Endothelial cell of umbilical vein (primary cell): ENCODE results near the gene WDR27. TPM values are rescaled to one million over a fixed set of nuclear protein-coding genes. Genes with fewer than 3 reads are reported as not detected.

Experiments
- BruUV-seq: library from RNA; stranded (reverse); fragments of 400-500 nt; replicated peaks from 2 replicates; lab custom pipeline; 2021; lab: Mats Ljungman, UMichigan
- CTCF ChIA-PET: fragments of 300-600, 350-600 bp; sonication (Branson Sonifier 250); formaldehyde crosslinking; loops from one replicate; lab custom pipeline; 2021; ENCODE audit warnings: antibody characterized with exemption, inconsistent platforms; lab: Charles Lee
- POLR2A ChIA-PET: fragments of 300-600, 350-600 bp; sonication (Branson Sonifier 250); formaldehyde crosslinking; loops from one replicate; lab custom pipeline; 2021; ENCODE audit warnings: antibody characterized with exemption, inconsistent platforms; lab: Charles Lee
- DNase-seq: peaks from one replicate; pipeline ENCODE4 v3.0.0-alpha.2; 2011; ENCODE audit warnings: low read depth, low spot score
- FAIRE-seq: peaks from 2 replicates; lab custom pipeline; 2011; peaks lifted over from hg19 to GRCh38; lab: Jason Lieb, UNC
- H2AFZ ChIP-seq: 2 replicates; pipeline ENCODE4 v1.6.0; 2012; ENCODE audit warnings: low read depth, low read length, control low read depth, inconsistent platforms
- H3K27ac ChIP-seq: 2 replicates; pipeline ENCODE4 v1.5.1; 2011; ENCODE audit warnings: low read depth, mild to moderate bottlenecking, control low read depth, low read length, moderate library complexity; ENCODE audit not compliant: insufficient read depth
- H3K27me3 ChIP-seq, 2 experiments: 2 replicates each; pipeline versions ENCODE4 v1.6.0 to v1.6.1; 2011; ENCODE audit warnings: low read length in 2 of 2, mixed read lengths in 1 of 2; ENCODE audit not compliant: control insufficient read depth in 2 of 2, insufficient read depth in 2 of 2
- H3K36me3 ChIP-seq, 2 experiments: 2 replicates in 1 of 2; 3 replicates in 1 of 2; pipeline ENCODE4 v1.5.1; 2011; ENCODE audit warnings: low read length in 2 of 2, mild to moderate bottlenecking in 1 of 2, moderate library complexity in 1 of 2; ENCODE audit not compliant: control insufficient read depth in 2 of 2, insufficient read depth in 2 of 2; ENCODE audit errors: extremely low read depth in 1 of 2
- H3K4me1 ChIP-seq: 3 replicates; pipeline ENCODE4 v1.5.1; 2011; ENCODE audit warnings: mild to moderate bottlenecking, low read length; ENCODE audit not compliant: control insufficient read depth, insufficient read depth; ENCODE audit errors: extremely low read depth
- H3K4me2 ChIP-seq: 2 replicates; pipeline ENCODE4 v1.6.1; 2011; ENCODE audit warnings: low read length, control low read depth, mixed read lengths; ENCODE audit not compliant: insufficient read depth
- H3K4me3 ChIP-seq, 3 experiments: fragments of 200-600 bp in 1 of 3; sonication (generic), shearing (Covaris generic) in 1 of 3; replicated peaks in 1 of 3; 2 replicates each; pipeline ENCODE4 v1.5.1; 2011 to 2016; ENCODE audit warnings: control low read depth in 3 of 3, low read length in 3 of 3, mild to moderate bottlenecking in 2 of 3, inconsistent platforms in 1 of 3, low read depth in 1 of 3, moderate library complexity in 1 of 3; ENCODE audit not compliant: insufficient read depth in 1 of 3
- H3K79me2 ChIP-seq: 2 replicates; pipeline ENCODE4 v1.6.0; 2012; ENCODE audit warnings: low read length, inconsistent platforms; ENCODE audit not compliant: control insufficient read depth, insufficient read depth
- H3K9ac ChIP-seq: replicated peaks from 2 replicates; pipeline ENCODE3; 2011; ENCODE audit warnings: low read length, control low read depth; ENCODE audit not compliant: insufficient read depth; ENCODE audit errors: extremely low read depth
- H3K9me1 ChIP-seq: replicated peaks from 3 replicates; pipeline ENCODE4 v1.6.0; 2011; ENCODE audit warnings: mild to moderate bottlenecking, low read length; ENCODE audit not compliant: control insufficient read depth, insufficient read depth; ENCODE audit errors: extremely low read depth
- H3K9me3 ChIP-seq: replicated peaks from 2 replicates; pipeline ENCODE4 v1.5.1; 2012; ENCODE audit warnings: low read length, inconsistent platforms; ENCODE audit not compliant: control insufficient read depth, insufficient read depth
- H4K20me1 ChIP-seq: replicated peaks from 2 replicates; pipeline ENCODE3; 2011; ENCODE audit warnings: mild to moderate bottlenecking, low read length; ENCODE audit not compliant: control insufficient read depth, insufficient read depth; ENCODE audit errors: extremely low read depth
- CTCF ChIP-seq, 2 donors: IDR thresholded peaks; 1 replicate in 1 of 2; 2 replicates in 1 of 2; pipeline ENCODE4 v1.5.1; 2011; ENCODE audit warnings: low read length in 2 of 2, mild to moderate bottlenecking in 2 of 2, moderate library complexity in 2 of 2, control low read depth in 1 of 2, inconsistent platforms in 1 of 2, low read depth in 1 of 2; ENCODE audit not compliant: insufficient read depth in 1 of 2; ENCODE audit errors: extremely low read depth in 1 of 2
- EZH2 ChIP-seq: IDR thresholded peaks from 2 replicates; pipeline ENCODE4 v1.6.1; 2012; ENCODE audit warnings: borderline replicate concordance, low read depth, mild to moderate bottlenecking, moderate library complexity, low read length, inconsistent platforms; ENCODE audit not compliant: severe bottlenecking
- FOS ChIP-seq: IDR thresholded peaks from 2 replicates; pipeline ENCODE4 v1.6.1; 2011; ENCODE audit warnings: mild to moderate bottlenecking, low read length, moderate library complexity, borderline replicate concordance; ENCODE audit not compliant: insufficient read depth
- GATA2 ChIP-seq: IDR thresholded peaks from 2 replicates; pipeline ENCODE4 v1.7.0; 2011; ENCODE audit warnings: low read depth, mild to moderate bottlenecking, moderate library complexity, mixed read lengths, low read length; ENCODE audit not compliant: insufficient read length, insufficient read depth
- JUN ChIP-seq: IDR thresholded peaks from 2 replicates; pipeline ENCODE4 v1.6.1; 2011; ENCODE audit warnings: borderline replicate concordance, low read depth; ENCODE audit not compliant: insufficient read length, insufficient read depth
- MAX ChIP-seq: IDR thresholded peaks from 2 replicates; pipeline ENCODE4 v1.6.1; 2011; ENCODE audit not compliant: insufficient read depth, insufficient read length
- MYC ChIP-seq: IDR thresholded peaks from one replicate; pipeline ENCODE4 v1.6.1; 2011; ENCODE audit warnings: mild to moderate bottlenecking, low read depth, low read length
- POLR2A ChIP-seq: IDR thresholded peaks from 2 replicates; pipeline ENCODE4 v1.6.1; 2012; ENCODE audit warnings: low read depth, mild to moderate bottlenecking, control low read depth, low read length
- POLR2AphosphoS5 ChIP-seq: IDR thresholded peaks from 2 replicates; pipeline ENCODE4 v1.6.1; 2012; ENCODE audit warnings: low read depth, mild to moderate bottlenecking, control low read depth, low read length, moderate library complexity; ENCODE audit not compliant: insufficient read depth
- dilution Hi-C: fragments of 300-500 bp; cut with MboI; formaldehyde crosslinking; loops from one replicate; pipeline ENCODE4 v1.15.0; 2019; ENCODE audit warnings: low sequenced_read_pairs; ENCODE audit not compliant: extremely low pct_ligation_motif_present
- intact Hi-C: fragments of 100-400 bp; cut with micrococcal nuclease; formaldehyde crosslinking; loops from one replicate; pipeline ENCODE4 v1.10.0; 2022
- polyA plus RNA-seq, 4 experiments: library from polyadenylated mRNA; depleted of rRNA in 3 of 4; stranded (reverse) in 3 of 4; unstranded in 1 of 4; fragments of >200 nt; gene quantifications; 2 replicates each; pipeline versions ENCODE4 v1.2.1 to v1.2.3, GENCODE V29; 2011 to 2012; ENCODE audit warnings: missing spikeins in 1 of 4
- total RNA-seq: library from RNA; stranded (reverse); gene quantifications from 2 replicates; pipeline ENCODE4 v1.2.3, GENCODE V29; 2021

The WDR27 gene
- total and polyA plus RNA-seq, 2 donors (not counting 3 experiments of a cell fraction or from before 2014, with no cell fraction given), result 60.1 to 69.7 TPM

GRCh38 chr6:169589699-169590257 is 112.1 kb downstream of the WDR27 start:
- H3K79me2 ChIP-seq, result no peaks in the 10 kb centered on the region
- peak; percentile 30 for DNase-seq

More at GRCh38 chr6:169589699-169590257, 112.1 kb downstream of the WDR27 start:
- no TSS peak for BruUV-seq
- H3K4me3 ChIP-seq, result no peak overlapping the region
- H3K4me2 ChIP-seq, result no peak overlapping the region
- H3K27me3 ChIP-seq, result no peaks in the 10 kb centered on the region
- TF ChIP-seq EZH2 (no peak), GATA2 (no peak), POLR2A (no peak), FOS (no peak), CTCF (IDR thresholded peaks at IDR 0.05; ENCODE audit: extremely low read depth in 1 of 2, insufficient read depth in 1 of 2, low read depth in 1 of 2, low read length in 2 of 2) (no peak), MYC (no peak), MAX (no peak), JUN (no peak), POLR2AphosphoS5 (no peak)
- dilution Hi-C loops, result no loop called here
- no peak overlapping the region for H2AFZ ChIP-seq
- H3K4me1 ChIP-seq, result peaks cover 9% of the 10 kb centered on the region
- POLR2A ChIA-PET, result no interaction called here
- FAIRE-seq, result no peak
- H3K36me3 ChIP-seq, result no peaks in the 10 kb centered on the region
- CTCF ChIA-PET, result no interaction called here
- H3K27ac ChIP-seq, result no peak overlapping the region
- H3K9ac ChIP-seq, result no peak overlapping the region
- H4K20me1 ChIP-seq, result no peaks in the 10 kb centered on the region
- no peaks in the 10 kb centered on the region for H3K9me3 ChIP-seq
- H3K9me1 ChIP-seq, result no peaks in the 10 kb centered on the region
- intact Hi-C loops, result no loop called here
